GM18858 (cell line): ENCODE results near the gene CBFA2T3.
A peak's percentile ranks its signal among the peaks of the same experiment; 100 is the strongest.

Source experiments
- ATAC-seq: cut with Tn5 transposase; IDR thresholded peaks from one replicate; pipeline ENCODE4 v1.9.1; 2021; ENCODE audit not compliant: unreplicated experiment

CBFA2T3 gene

DNA sequence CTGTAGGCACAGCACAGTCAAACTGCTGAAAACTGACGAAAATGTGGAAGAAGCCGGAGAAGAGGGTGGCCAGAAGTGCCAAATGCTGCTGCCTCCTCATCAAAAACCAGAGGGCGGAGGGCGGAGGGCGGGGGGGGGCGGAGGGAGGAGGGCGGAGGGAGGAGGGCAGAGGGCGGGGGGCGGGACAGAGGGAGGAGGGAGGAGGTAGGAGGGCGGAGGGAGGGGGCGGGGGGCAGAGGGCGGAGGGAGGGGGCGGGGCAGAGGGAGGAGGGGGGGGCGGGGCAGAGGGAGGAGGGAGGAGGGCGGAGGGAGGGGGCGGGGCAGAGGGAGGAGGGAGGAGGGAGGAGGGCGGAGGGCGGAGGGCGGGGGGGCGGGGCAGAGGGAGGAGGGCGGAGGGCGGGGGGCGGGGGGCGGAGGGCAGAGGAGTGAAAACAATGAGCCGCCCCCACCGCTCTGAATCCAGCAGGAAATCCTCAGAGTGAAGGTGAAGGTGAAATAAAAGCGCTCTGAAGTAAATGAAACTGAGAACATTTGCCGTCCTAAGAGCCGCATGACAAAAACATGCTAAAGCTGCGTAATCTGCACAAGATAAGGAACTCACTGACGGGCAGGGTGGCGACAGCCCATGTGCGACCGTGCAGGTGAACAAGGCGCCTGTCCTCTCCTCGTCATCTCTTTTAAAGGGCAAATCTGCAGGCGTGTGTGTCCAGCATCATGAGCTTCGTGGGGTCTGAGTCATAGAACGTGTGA is 22.6 kb upstream of the CBFA2T3 start:
- ATAC-seq = no peak

DNA sequence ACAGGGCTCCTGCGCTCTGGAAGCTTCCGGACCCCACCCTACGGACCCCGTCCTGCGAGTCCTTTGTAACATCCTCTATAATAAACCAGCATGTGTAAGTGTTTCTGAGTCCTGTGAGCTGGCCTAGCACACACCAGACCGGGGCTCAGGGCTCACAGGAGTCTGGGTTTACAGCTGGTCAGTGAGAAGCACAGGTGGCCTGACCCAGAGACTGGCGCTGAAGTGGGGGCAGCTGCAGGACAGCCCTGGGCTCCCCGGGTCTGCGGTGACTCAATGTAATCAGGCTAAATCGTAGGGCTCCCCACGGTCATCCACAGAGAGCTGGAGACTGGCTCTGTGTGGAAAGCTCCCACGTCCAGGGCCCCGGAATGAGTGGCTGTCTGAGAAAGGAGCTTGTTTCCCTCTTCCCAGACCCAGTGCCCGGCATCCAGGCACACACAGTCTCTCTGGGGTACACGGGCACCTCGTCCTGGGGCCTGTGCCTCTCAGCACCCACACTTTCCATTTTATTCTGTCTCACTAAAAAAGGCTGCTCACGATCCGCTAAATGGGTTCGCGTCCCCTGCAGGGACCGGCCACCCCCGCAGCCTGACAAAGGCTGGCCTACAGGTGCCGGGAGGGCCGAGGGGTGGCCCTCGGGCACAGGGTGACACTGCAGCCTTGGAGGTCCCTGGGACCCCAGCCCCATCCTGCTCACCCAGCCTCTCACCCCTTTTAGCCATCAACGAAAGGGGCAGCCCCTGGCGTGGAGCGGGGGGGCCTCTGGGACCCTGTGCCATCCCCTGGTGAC is 18.9 kb upstream of the CBFA2T3 start:
- no peak for ATAC-seq

DNA sequence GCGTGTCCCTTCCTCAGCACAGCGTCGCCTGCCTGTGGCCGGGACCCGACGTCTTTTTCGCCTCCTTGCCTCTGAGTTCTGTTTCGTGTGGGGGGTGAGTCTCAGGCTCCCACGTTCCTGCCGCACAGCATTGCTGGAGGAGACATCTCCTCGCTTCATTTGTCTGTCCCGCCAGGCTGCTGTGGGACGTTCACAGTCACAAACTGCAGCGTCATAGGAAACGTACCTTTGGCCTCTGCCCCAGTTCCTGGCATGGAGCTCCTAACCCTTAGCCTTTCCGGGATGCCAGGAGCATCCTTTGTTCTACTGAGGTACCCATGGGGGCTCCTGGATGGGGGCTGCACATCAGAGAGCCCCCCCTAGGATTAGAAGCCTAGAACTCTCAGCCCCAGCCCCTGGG is 18.2 kb upstream of the CBFA2T3 start:
- no peak for ATAC-seq

DNA sequence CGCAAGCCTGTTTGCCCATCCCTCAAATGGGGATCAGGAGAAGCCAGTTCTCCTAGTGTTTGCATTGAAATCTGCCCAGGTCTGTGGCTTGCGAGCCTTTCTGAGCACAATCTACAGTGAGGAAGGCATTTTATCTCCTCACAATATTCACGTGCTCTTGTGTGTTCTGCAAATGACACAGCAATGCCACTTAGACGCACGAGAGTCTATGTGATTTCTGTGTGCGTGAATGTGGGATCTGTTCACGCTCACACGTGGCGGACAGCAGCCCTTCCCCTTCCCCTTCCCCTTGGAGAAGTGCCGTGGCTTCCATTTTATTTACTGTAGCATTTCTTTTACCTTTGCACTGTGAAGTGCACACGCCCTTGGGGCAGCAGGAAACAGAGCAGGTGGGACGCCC is 17.7 kb upstream of the CBFA2T3 start:
- no peak for ATAC-seq

DNA sequence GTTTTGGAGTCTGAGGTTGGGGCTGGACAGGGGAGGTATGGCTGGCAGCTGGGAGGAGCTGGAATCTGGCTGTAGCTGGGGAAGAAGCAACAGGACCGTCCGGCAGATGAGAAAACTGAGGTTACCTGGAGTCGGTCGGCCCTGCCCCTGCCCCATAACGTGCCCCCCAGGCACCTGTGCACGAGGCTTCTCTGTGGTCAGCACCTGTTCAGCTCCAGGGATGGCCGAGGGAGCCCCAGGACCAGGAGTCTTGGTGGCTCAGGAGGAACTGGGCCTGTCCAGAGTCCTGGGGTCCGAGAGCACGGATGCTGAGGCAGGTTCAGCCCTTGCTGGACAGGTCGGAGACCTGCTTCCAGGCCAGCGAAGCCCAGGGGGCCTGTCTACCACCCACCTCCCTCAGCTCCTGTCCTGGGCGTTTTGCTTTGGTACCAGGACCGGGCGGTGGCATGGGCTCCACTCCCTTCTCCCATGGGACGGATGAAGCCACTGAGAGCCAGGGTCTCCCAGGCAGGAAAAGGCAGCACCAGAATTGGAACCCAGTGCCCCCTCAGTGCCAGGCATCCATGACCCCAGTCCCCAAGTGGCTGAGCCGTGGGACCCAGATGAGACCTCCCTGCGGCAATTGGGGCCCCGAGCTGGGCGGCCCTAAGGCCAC is 17.1 kb upstream of the CBFA2T3 start:
- no peak for ATAC-seq

DNA sequence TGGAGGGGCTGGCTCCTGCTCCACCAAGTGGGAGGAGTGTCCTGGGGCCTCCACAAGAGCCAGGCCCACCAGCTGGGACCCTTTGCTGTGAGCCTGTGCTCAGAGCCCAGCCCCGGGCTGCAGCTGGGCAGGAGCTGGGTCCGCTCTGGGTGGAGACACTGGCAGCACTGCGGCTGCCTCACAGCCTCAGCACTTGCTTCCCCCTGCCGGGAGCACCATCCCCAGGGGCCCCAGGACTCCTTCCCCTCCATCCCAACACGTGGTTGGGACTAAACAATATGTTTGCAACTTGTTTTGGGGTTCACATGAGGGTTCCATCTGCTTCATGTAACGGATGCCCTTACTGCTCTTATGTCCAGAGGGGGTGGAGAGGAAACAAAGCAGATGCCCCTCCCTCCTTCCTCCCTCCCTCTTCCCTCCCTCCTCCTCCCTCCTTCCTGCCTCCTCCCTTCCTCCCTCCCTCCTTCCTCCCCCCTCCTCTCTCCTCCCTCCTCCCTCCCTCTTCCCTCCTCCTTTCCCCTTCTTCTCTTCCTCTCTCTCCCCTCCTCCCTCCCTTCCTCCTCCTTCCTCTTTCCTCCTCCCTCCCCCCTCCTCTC is 16.3 kb upstream of the CBFA2T3 start:
- ATAC-seq = no peak

DNA sequence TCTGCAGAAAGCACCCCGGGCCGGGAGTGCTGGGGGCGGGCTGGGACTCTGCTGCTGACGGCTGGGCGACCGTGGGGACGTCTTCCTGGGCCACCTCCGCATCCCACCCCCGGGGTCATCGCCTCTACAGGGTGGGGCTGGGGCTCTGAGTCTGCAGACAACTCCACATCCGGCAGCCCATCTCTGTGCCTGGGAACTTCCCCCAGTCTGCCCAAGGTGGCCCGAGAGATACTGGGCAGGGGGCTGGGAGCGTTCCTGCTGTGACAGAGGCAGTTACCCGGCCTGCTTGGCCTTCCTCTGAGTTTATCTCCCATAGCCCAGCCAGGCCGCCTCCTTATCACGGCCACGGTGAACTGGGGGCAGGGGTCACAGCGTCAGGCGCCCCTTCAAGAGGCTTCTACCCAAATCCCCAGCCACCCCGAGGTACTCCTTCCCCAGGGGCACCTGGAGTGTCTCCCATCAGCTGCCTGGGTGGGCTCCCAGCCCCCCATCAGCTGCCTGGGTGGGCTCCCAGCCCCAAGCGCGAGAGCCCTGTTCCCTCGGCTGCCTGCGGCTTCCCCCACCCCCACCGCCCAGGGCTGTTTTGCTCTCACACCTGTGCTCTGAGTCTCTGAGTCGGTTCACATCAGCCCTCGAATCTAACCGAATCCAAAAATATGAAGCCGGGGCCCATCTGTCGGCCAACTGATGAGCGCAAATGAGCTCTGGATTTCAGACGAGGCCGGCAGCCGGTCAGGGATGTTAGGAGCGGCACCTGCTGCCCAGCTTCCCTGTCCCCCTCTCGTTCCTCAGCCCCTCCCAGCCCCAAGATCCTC is 15.6 kb upstream of the CBFA2T3 start:
- no peak for ATAC-seq

DNA sequence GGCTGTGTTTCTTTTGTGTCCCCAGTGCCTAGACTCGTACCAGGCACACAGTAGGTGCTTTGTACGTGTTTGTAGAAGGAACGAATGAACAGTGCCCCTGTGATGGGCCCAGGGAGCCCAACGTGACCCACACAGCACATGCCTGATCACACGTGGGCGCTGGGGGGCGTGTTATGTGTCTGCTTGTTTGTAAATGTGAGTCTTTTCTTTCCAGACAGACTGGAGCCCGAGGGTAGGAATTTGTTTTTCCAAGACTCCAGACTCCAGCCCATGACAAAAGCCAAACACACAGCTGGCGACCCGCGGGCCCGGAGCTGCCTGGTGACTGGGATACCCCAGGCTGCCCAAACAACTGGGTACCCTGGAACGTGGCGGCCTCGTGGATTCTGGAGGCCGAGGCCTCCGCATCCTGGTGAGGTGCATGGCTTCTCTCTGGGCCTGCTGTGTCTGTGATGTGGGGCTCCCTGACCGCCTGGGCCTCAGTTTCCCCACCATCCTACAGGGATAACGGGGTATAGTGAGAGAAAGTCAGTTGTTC is 14.9 kb upstream of the CBFA2T3 start:
- ATAC-seq = no peak

DNA sequence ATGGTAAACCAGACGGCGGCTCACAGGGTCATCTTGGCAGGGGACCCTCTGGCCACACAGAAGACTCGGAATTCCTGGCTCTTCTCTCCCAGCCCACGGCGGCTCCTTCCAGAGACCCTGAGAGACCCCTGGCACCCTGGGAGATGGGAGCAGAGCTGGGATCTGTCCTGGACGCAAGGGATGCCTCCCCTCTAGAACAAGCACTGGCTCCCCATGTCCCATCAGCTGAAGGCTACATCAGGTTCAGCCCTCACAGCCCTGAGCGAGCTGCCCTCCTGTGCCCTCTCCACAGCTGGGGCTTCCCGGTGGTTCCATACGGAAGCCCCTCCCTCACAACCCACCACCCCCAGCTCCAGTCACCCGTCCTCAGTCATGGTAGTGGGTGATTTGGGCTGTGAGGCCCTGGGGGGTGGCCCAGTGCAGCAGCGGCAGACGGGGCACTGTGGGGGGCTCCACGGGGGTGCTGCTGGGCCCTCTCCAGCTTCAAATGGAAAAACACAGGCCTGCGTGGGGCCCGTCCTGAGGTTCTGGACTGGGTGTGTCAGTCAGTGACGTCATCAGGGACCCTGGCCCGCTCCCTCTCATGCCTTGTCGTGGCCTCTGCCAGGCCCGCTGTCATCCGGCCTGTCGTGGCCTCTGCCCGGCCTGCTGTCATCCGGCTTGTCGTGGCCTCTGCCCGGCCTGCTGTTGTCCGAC is 13.0 kb upstream of the CBFA2T3 start:
- no peak for ATAC-seq

DNA sequence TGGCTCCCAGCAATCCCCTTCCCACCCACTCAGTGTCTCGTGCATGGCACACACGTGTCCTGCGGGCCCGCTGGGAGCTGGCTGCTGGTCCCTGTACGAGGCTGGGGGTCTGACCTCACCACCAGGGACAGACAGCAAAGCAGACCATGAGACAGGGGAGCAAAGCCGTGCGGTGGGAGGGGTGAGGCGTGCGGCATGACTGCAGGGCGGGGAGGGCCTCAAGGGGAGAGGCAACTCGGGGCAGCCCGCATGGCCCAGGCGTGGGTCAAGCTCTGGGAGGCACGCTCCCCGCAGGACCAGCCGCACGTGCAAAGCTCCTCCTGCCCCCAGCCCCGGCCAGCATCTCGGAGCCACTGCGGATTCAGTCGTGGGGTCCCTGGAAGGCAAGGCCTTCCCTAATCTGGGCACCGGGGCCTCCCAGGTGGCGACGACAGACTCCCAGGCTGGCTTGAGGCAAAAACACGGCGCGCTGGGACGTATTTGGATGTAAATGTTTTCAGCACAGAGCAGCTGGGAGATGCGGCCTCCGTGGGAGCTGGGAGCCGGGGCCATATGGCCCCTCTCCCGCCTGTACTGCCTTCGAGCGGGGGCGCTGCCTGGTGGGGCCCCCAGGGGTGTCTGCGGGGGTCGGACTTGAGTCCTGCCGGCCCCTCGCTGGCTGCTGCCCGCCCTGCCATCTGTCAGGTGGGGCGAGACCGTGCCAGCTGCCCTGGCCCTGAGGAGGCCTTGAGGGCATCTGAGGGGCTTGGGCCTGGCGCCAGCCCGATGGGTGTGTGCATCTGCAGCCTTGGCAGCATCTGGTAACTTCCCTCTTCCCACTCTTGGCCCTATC is 12.2 kb upstream of the CBFA2T3 start:
- ATAC-seq = no peak

DNA sequence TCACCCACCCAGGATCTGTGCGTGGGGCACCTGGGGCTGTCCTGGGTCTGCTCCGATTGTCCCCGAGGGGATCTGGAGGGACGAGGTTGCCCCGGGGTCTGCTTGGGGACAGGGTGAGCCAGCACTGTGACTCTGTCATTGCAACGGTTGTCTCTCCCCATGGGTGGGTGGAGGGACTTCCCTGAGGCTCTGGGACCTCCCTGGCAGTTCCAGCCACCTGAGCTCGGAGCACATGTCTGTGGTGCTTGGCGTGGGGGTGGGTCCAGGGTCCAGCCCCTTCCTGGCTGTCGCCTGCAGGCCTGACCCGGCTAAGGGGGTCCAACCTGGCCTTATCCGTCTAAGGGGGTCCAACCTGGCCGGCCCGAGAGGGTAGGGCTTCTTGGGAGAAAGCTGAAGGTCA is 8.5 kb upstream of the CBFA2T3 start:
- no peak for ATAC-seq

DNA sequence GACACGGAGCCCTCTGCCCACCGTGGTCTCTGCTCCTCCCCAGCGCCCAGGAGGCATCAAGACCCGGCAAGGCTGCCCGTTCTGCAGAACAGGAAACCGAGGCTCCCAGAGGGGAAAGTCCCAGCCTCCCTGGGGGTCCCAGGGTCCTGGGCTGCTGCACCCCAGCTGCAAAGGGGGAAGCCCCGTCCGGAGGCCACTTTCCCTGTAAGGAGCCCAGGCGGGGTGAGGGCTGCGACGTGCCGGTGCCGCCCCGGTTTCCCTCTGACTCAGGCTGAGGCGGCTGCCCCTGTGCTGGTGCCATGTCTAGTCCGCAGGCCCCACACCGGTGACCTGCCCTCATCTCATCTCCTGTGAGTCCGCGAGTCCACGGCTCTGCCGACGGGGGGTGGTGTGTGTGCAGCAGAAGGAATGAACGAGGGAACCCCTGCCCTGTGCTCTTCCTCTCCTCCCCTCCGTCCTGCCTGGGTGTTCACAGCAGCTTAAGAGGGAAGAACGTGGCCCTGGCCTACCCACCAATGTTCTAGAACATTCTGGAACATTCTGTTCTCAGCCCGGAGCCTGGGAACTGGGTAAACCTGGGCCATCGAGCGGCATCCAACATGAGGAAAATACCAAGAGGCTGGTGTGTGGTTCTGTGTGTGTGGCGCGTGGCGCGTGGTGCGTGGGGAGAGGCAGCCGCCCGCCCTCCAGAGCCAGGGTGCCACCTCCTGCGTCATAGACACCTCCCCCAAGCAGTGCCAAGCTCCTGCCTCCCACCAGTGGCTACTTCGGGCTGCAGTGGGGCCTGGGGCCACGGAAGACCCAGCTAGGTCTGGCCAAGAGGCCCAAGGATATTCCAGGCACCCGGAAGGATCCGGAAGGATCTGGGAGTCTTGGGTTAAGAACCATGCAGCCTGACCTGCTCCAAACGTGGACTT is 7.0 kb upstream of the CBFA2T3 start:
- no peak for ATAC-seq

DNA sequence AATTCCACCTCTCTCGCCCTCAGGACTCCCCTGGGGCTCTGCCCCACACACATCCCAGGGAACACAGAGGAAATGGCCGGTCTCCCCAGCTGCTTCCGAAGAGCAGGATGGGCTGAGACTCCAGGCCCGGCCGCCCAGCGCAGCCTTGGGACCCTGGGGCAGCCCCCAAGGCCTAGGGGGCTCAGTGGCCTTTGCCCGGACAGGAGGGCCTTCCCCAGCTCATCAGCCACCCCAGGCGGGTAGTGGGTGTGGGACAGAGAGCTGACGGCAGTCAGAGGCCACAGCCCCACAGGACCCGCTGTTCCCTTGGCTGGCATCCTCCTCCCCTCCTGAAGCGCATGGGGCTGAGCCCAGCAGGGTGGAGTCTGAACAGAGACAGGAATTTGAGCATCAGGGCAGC is 6.2 kb upstream of the CBFA2T3 start:
- no peak for ATAC-seq

DNA sequence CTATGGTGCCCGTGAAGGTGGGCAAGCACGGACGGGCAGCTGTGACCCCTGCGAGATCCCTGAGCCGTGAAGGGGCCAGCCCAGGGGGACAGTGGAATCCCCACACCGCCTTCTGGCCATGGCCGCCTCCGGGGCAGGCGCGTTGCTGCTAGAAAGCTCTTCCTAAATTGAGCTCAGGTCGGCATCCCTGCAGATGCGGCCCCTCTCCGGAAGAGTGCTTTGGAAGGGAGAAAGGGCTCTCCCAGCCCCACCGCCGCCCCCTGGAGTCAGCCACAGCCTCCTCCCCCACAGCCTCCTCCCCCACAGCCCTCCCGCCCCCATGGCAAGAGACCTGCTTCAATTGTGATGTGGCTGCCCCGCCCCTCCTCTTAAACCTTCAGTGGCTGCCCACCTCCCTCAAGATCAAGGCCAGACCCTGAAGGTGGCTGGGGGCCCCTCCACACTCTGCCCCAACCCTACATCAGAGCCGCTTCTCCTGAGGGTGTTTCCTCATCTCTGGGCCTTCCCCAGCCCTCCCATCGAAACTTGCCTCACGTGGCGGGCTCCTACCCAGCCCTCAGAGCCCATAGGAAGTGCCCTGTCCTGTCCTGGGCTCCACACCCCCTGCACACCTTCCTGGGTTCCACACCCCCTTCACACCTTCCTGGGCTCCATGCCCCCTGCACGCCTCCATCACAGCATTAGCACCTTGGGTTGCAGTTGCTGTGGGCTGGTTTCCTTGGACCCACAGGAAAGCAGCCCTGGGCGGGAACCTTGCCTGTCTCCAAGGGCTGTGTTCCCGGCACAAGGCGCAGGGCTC is 5.5 kb upstream of the CBFA2T3 start:
- ATAC-seq = no peak

DNA sequence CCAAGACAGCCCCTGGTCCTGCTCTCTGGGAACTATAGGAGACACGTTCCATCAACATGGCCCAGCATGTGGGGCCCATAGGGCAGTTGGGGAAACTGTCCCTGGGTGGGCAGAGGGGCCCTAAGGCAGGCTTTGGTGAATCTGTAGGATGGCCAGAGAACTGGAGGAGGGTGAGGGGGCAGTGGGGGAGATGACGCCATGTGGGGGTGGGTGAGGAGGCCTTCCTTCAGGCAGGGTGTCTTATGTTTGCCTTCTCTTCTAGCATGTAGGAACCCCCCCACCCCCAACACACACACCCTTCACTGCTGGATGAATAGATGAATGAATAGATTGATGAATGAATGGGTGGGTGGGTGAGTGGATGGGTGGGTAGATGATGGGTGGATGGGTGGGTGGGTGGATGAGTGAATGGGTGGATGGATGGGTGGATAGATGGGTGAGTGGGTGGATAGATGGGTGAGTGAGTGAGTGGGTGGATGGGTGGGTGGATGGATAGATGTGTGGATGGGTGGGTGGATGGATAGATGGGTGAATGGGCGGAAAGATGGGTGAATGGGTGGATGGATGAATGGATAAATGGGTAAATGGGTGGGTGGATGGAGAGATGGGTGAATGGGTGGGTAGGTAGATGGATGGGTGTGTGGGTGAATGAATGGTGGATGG is 2.5 kb upstream of the CBFA2T3 start:
- ATAC-seq = no peak

DNA sequence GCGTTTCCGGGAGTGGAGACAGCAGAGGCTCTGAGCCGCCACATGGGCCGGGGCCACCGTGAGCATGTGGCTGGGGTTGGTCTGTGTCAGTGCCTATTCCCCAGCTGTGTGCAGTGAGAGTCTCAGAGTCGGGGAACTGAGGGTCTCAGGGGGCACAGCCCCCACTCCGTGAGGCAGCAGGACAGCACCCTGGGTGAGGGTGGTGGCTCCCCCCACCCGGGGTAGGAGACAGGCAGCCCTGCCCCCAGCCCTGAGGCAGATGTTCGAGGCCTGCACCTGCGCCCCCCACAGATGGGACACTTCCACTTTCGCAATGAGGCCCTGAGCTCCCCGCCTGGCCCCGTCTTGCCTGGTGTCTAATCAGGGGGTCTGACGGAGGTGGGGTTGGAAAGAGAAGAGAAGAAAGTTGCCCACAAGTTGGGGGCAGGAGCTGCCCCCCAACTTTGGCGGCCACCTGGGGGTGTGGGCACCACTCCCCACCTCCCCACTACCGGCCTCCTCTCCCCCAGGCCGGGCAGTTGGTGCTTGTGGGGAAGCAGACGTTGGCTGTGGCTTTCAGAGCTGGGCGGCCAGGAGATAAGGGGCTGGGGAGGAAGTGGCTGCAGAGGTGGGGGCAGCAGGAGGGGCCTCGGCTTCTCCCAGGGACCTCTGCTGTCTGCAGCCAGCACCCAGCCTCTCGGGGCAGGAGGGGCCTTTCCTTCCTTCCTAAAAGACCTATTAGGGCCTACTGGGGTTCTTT is 1.8 kb upstream of the CBFA2T3 start:
- peak; percentile 27 for ATAC-seq
